GM18498 (cell line): Measurements from ENCODE around the gene DLGAP1.

Source experiments
- ATAC-seq: cut with Tn5 transposase; IDR thresholded peaks from one replicate; pipeline ENCODE4 v1.9.1; 2021; ENCODE audit warnings: mild to moderate bottlenecking, moderate library complexity; ENCODE audit not compliant: unreplicated experiment

Gene DLGAP1

GRCh38 chr18:3836483-3837335 lies 618.4 kb downstream of the DLGAP1 start:
- ATAC-seq = no peak

GRCh38 chr18:3832025-3832638 lies 623.0 kb downstream of the DLGAP1 start:
- no peak for ATAC-seq

- no peak for ATAC-seq
Measured at GRCh38 chr18:3830604-3831003, 624.5 kb downstream of the DLGAP1 start.

GRCh38 chr18:3827236-3827845 lies 627.8 kb downstream of the DLGAP1 start:
- no peak for ATAC-seq

- no peak for ATAC-seq
Measured at GRCh38 chr18:3826021-3826420, 629.1 kb downstream of the DLGAP1 start.

- ATAC-seq = no peak
Measured at GRCh38 chr18:3824101-3824500, 631.0 kb downstream of the DLGAP1 start.

GRCh38 chr18:3823073-3823472 lies 632.0 kb downstream of the DLGAP1 start:
- ATAC-seq = no peak

- no peak for ATAC-seq
Measured at GRCh38 chr18:3821524-3821923, 633.6 kb downstream of the DLGAP1 start.

- no peak for ATAC-seq
Measured at GRCh38 chr18:3819961-3820360, 635.1 kb downstream of the DLGAP1 start.

- no peak for ATAC-seq
Measured at GRCh38 chr18:3816610-3817363, 638.3 kb downstream of the DLGAP1 start.

GRCh38 chr18:3815991-3816390 lies 639.1 kb downstream of the DLGAP1 start:
- no peak for ATAC-seq

- no peak for ATAC-seq
Measured at GRCh38 chr18:3814816-3815215, 640.3 kb downstream of the DLGAP1 start.

GRCh38 chr18:3810296-3810695 lies 644.8 kb downstream of the DLGAP1 start:
- ATAC-seq = no peak

GRCh38 chr18:3808985-3809780 lies 645.9 kb downstream of the DLGAP1 start:
- ATAC-seq = no peak

GRCh38 chr18:3806656-3807055 lies 648.5 kb downstream of the DLGAP1 start:
- ATAC-seq = no peak

GRCh38 chr18:3804336-3804735 lies 650.8 kb downstream of the DLGAP1 start:
- no peak for ATAC-seq

- no peak for ATAC-seq
Measured at GRCh38 chr18:3803350-3803749, 651.8 kb downstream of the DLGAP1 start.

- no peak for ATAC-seq
Measured at GRCh38 chr18:3799515-3799914, 655.6 kb downstream of the DLGAP1 start.

GRCh38 chr18:3798032-3798431 lies 657.1 kb downstream of the DLGAP1 start:
- ATAC-seq = no peak

- no peak for ATAC-seq
Measured at GRCh38 chr18:3796434-3796833, 658.7 kb downstream of the DLGAP1 start.
